ENCODE results near the gene BRD3. TPM values are rescaled to one million over a fixed set of nuclear protein-coding genes. Genes with fewer than 3 reads are reported as not detected.
A peak's percentile ranks its signal among the peaks of the same experiment; 100 is the strongest.

The BRD3 gene
- total RNA-seq, 1 donor, result 6.8 TPM

DNA sequence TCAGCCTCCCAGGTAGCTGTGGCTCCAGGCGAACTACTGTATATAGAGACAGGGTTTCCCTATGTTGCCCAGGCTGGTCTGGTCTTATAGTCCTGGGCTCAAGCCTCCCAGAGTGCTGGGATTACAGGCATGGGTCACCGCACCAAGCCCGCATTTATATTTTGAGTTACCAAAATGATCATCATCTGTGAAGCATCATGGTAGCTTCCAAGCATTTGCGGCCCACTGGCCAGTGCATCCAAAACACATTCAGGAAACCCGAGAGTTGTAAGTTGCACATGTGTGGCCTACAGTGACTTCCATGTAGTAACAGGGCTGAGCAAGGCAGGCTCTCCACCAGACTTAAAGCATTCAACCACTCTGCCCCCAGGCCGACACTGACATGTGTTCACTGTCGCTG lies 40.3 kb downstream of the BRD3 start:
- Histone ChIP-seq H3K4me1 (ENCODE audit: insufficient read depth, low read length) (peaks cover 15% of the 10 kb centered on the region), H3K9me3 (ENCODE audit: low read depth, low read length) (no peaks in the 10 kb centered on the region), H3K4me3 (ENCODE audit: low read length) (no peak overlapping the region), H3K27me3 (ENCODE audit: insufficient read depth, low read length) (no peaks in the 10 kb centered on the region)

DNA sequence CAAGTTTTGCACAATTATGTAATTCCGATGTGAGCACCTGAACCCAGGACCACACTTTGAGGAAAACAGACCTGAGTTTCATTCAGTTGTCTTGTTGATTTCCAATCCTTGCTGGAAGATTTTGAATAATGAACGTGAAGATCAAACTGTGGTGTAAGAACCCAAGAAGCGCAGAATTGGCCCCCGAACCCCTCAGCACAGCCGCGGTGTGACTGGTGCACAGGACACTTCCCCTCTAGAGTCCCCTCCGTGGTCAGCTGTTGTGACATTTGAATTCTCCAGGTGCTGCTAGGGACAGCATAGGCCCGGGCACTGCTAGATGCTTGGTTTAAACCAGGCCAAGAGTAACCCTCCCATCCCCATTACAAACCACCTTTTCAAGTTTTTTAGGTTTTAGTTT lies 40.8 kb downstream of the BRD3 start:
- H3K27me3 ChIP-seq (ENCODE audit: insufficient read depth, low read length), result no peaks in the 10 kb centered on the region
- H3K4me1 ChIP-seq (ENCODE audit: insufficient read depth, low read length), result peaks cover 15% of the 10 kb centered on the region
- no peaks in the 10 kb centered on the region for H3K9me3 ChIP-seq (ENCODE audit: low read depth, low read length)
- no peak overlapping the region for H3K4me3 ChIP-seq (ENCODE audit: low read length)

DNA sequence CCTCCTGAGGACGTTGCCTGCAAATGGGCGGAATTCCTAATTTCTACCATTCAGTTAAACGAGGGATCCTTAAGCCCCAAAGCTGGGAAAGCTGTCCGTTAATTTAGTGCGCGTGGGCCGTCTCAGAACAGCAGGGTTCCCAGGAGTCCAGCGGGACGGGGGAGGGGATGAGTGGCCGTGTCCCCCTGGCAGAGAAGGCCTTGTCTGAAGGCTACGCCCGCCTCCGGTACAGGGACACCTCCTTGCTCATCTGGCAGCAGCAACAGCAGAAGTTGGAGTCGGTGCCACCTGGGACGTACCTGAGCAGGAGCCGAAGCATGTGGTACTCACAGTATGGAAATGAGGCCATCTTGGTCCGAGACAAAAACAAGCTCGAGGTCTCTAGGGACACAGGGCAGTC lies 41.2 kb downstream of the BRD3 start:
- H3K9me3 ChIP-seq (ENCODE audit: low read depth, low read length), result no peaks in the 10 kb centered on the region
- H3K4me1 ChIP-seq (ENCODE audit: insufficient read depth, low read length), result peaks cover 15% of the 10 kb centered on the region
- H3K27me3 ChIP-seq (ENCODE audit: insufficient read depth, low read length), result no peaks in the 10 kb centered on the region
- no peak overlapping the region for H3K4me3 ChIP-seq (ENCODE audit: low read length)

DNA sequence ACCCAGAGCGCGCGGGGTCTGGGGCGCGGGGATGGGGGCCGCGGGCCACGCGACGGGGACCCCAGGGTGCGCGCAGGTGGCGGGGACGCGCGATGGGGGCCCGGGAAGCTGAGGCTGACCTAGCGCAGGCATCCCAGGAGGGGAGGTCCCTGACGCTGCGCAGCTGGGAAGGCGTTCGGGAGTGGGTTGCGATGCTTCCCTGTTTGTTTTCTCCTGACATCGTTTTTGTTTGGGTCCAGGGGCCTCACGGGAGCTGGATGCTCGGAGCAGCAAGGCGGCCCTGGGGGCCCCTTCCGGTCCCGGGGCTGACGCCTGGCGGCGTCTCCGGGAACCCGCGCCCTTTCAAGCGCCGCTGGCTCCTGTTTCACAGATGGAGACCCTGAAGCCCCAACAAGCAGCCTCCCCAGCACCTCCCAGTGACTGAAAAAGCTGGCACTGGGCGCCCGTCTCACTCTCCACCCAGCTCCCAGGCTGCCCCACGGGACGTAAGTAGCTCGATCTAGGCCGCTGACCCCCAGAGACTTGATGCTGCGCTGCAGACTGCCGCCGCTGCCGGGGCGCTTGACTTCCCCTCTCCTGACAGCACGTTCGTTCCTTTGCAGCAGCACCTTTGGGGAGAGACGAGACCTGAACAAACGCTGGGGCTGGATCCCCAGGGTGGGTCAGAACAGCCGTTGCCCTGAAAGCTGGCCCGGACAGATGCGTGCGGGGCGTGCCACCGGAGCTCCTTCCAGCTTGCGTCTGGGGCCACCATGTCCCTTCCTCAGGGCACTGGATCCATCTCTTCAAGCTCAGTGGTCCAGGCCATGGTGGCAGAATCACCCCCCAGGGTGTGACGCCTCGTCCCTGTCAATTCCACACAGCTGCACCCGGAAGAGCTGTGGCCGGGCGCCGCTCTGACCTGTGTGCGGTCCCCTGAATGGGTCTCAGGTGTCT lies 42.0 kb downstream of the BRD3 start:
- Histone ChIP-seq H3K27me3 (ENCODE audit: insufficient read depth, low read length) (no peaks in the 10 kb centered on the region), H3K4me1 (ENCODE audit: insufficient read depth, low read length) (peaks cover 15% of the 10 kb centered on the region), H3K9me3 (ENCODE audit: low read depth, low read length) (no peaks in the 10 kb centered on the region), H3K4me3 (ENCODE audit: low read length) (peak overlapping the region; percentile 52)

DNA sequence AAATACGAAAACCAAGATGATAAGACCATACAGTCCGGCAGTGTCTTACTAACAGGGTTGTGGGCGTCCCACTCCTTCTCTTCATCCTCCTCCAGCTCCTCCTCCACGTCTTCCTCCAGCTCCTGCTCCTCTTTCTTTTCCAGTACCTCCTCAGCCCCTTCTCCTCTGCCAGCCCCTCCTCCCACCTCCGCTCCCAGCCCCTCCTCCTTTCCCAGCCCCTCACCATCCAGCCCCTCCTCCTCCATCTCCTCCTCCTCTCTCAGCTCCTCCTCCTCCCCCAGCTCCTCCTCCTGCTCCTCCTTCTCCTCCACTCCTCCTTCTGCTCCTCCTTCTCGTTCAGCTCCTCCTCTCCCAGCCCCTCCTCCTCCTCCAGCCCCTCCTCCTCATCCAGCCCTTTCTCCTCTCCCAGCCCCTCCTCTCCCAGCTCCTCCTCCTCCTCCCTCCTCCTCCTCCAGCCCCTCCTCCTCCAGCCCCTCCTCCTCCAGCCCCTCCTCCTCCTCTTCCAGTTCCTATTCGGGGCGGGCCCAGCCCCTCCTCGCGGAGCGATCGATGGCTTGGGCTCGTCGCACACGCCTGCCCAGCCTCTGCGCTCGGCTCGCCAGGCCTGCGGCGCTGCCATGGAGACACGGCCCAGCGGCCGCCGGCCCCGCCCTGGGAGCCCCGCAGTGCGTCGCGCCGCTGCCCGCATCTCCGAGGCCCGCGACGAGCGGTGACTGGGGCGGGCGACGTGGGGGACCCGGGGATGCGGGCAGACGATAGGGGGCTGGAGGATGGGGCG lies 42.8 kb downstream of the BRD3 start, which contains the start of gene BRD3OS:
TSS of gene BRD3OS (plus strand) at position 654 of the 778 bp plus-strand sequence. CDS start 1,267 bp downstream, outside the sequence.
- H3K4me1 ChIP-seq (ENCODE audit: insufficient read depth, low read length), result peaks cover 15% of the 10 kb centered on the region
- H3K9me3 ChIP-seq (ENCODE audit: low read depth, low read length), result no peaks in the 10 kb centered on the region
- H3K4me3 ChIP-seq (ENCODE audit: low read length), result peak within 1 kb of the TSS; percentile 52
- no peaks in the 10 kb centered on the region for H3K27me3 ChIP-seq (ENCODE audit: insufficient read depth, low read length)

DNA sequence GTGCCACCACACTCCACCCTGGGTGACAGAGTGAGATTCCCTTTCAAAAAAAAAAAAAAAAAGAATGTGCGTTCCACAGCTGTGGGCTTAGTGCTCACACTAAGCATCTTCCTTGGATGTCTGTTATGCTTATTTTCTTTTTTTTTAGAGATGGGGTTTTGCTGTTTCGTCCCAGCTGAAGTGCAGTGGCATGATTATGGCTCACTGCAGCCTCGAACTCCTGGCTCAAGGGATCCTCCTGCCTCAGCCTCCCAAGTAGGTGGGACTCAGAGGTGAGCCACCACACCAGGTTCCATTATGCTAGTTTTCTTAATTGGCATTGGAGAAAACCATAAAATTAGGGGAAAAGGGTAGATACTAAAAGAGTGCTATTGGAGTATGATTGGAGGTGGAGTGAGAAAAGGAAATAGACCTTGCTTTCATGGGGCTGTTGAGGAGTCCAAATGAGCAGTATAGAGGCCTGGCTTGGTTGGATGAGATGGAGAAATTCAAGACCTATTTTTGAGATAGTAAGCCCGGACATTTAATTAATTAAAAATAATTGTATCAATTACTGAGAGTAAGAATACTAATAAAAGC lies 43.5 kb downstream of the BRD3 start:
- peaks cover 15% of the 10 kb centered on the region for H3K4me1 ChIP-seq (ENCODE audit: insufficient read depth, low read length)
- H3K4me3 ChIP-seq (ENCODE audit: low read length), result no peak overlapping the region
- H3K9me3 ChIP-seq (ENCODE audit: low read depth, low read length), result no peaks in the 10 kb centered on the region
- no peaks in the 10 kb centered on the region for H3K27me3 ChIP-seq (ENCODE audit: insufficient read depth, low read length)

DNA sequence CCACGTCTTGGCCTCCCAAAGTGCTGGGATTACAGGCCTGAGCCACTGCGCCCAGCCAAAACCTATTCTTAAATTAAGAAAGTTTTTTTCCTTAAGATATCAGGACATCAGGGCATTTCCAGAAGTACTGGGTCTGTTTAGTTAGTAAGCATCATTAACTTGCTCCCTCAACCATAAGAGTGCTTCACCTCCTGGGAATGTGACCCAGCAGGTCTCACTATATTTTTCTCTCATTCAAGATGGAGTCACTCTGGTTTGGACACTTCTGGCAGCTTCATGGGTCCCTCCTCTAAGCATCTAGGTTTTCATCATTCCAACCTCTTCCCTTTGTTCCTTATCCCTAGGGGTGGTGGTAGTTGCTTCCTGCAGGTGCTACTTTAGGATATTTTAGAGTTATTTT lies 52.9 kb downstream of the BRD3 start:
- no peaks in the 10 kb centered on the region for H3K27me3 ChIP-seq (ENCODE audit: insufficient read depth, low read length)
- H3K4me3 ChIP-seq (ENCODE audit: low read length), result no peak overlapping the region
- no peaks in the 10 kb centered on the region for H3K4me1 ChIP-seq (ENCODE audit: insufficient read depth, low read length)
- no peaks in the 10 kb centered on the region for H3K9me3 ChIP-seq (ENCODE audit: low read depth, low read length)

DNA sequence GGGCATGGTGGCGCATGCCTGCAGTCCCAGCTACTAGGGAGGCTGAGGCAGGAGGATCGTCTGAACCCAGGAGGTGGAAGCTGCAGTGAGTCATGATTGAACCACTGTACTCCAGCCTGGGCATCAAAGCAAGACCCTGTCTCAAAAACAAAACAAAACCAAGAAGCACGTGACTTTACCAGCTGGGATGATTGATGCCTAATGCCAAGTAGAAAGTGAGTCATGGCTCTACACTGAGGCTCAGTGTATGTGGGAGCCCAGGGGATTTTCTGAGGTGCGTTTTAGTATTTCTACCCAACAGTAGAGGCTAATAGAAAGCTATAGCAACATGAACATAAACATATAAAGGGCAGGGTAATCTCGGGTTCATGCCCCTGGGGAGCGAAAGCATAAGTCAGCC lies 56.4 kb downstream of the BRD3 start:
- H3K4me1 ChIP-seq (ENCODE audit: insufficient read depth, low read length), result no peaks in the 10 kb centered on the region
- H3K9me3 ChIP-seq (ENCODE audit: low read depth, low read length), result no peaks in the 10 kb centered on the region
- no peak overlapping the region for H3K4me3 ChIP-seq (ENCODE audit: low read length)
- no peaks in the 10 kb centered on the region for H3K27me3 ChIP-seq (ENCODE audit: insufficient read depth, low read length)

DNA sequence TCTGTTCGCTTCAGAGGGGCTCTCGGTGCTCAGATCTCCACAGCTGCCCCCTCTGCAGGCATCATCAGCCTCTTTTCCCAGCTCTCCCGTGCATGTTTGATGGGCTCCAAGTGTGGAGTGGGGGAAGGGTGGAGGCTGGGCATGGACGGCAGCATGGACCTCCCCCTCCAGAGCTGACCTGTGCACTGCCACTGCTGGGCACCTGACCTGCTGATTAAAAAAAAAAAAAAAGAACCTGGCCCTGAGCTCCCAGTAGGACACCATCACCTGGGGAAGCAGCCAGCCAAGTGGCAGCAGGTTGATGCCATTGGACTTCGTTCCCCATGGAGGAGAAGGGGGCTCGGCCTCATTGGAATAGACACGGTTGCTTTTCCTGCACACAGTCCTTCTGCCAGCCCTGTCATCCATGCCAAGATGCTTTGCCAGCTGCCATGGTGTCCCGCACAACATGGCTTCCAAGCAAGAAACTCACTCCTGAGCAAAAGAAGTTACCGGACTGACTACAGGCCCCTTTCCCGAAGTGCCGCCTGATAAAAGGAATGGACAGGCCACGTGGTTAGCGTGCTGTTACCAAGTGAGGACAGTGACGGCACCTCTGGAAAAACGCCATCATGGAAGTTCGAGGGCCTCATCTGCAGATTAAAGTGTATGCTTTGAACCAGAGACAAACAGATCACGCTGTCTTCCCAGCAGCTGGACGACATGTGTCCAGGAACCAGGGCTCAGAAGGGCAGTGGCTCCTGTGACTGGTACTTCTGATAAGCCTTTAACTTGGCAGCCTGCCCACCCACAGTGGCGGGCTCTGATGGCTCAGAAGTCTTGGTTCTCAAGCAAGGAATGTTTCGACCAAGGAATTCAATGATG lies 57.3 kb downstream of the BRD3 start:
- H3K4me3 ChIP-seq (ENCODE audit: low read length), result no peak overlapping the region
- no peaks in the 10 kb centered on the region for H3K4me1 ChIP-seq (ENCODE audit: insufficient read depth, low read length)
- no peaks in the 10 kb centered on the region for H3K27me3 ChIP-seq (ENCODE audit: insufficient read depth, low read length)
- H3K9me3 ChIP-seq (ENCODE audit: low read depth, low read length), result no peaks in the 10 kb centered on the region

DNA sequence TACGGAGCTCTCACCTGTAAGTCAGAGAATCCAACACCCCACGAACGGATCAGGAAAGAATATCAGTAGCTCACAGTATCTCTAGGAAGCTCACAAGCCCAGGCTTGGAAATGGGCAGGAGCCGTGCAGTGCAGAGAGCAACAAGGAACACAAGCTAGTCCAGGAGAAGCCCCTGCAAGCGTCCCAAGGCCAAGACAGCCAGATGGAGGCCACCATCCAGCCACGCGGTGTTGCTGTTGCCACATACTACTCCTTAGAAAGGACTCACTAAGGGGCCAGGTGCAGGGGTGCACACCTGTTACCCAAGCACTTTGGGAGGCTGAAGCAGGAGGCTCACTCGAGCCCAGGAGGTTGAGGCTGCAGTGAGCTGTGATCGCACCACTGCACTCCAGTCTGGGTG lies 60.3 kb downstream of the BRD3 start:
- no peaks in the 10 kb centered on the region for H3K9me3 ChIP-seq (ENCODE audit: low read depth, low read length)
- no peak overlapping the region for H3K4me3 ChIP-seq (ENCODE audit: low read length)
- H3K27me3 ChIP-seq (ENCODE audit: insufficient read depth, low read length), result no peaks in the 10 kb centered on the region
- H3K4me1 ChIP-seq (ENCODE audit: insufficient read depth, low read length), result no peaks in the 10 kb centered on the region

DNA sequence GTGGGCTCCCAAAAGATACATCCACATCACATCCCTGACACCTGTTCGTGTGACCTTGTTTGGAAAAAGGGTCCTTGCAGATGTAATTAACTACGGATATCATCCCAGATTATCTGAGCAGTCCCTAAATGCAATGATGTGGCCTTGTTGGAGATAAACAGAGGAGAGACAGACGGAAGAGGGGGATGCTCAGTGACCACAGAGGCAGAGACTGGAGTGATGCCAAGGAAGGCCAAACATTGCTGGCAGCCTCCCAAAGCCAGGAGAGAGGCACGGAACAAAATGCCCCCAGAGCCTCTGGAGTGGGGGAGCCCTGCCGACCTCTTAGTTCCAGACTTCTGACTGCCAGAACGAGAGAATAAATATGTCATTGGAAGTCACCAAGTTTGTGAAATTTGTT lies 60.7 kb downstream of the BRD3 start:
- Histone ChIP-seq H3K27me3 (ENCODE audit: insufficient read depth, low read length) (no peaks in the 10 kb centered on the region), H3K4me1 (ENCODE audit: insufficient read depth, low read length) (no peaks in the 10 kb centered on the region), H3K9me3 (ENCODE audit: low read depth, low read length) (no peaks in the 10 kb centered on the region), H3K4me3 (ENCODE audit: low read length) (no peak overlapping the region)

DNA sequence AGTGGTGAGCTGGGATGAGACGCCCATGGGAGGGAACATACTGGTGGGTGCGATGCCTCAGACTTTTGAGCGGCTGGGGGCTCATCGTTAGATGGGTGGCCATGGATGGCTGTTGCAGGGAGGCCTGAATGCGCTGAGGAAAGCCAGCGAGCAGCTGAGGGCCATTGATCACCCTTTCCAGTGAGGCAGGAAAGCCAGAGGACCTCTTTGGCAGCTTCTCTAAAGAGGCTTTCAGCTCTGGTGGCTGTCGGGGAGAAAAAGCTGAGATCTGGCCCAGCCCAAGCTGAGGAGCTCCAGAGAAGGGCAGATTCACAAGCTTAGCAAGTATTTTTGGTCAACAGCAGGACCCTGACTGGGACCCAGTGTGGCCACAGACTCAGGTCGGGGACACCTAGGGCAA lies 62.4 kb downstream of the BRD3 start:
- H3K4me1 ChIP-seq (ENCODE audit: insufficient read depth, low read length), result no peaks in the 10 kb centered on the region
- no peaks in the 10 kb centered on the region for H3K9me3 ChIP-seq (ENCODE audit: low read depth, low read length)
- H3K27me3 ChIP-seq (ENCODE audit: insufficient read depth, low read length), result no peaks in the 10 kb centered on the region
- H3K4me3 ChIP-seq (ENCODE audit: low read length), result no peak overlapping the region

DNA sequence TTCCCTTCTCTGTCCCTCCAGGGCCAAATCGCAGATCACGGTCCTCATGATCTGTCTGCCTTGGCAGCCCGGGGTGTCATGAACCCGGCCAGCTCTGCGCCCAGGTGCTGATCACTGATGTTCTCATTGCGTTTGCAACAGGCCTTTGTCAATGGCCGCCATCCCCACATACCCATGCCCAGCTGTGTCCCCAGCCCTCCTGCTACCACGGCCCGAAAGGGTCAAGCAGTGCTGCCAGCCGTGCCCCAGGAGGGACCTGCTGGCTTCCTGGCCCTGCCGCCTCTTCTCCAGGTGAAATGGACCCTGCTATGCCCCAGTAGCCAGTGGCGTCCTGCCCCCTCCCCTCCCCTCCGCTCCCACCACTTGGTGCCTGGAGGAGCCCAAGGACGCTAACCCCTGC lies 62.9 kb downstream of the BRD3 start:
- Histone ChIP-seq H3K4me3 (ENCODE audit: low read length) (no peak overlapping the region), H3K4me1 (ENCODE audit: insufficient read depth, low read length) (no peaks in the 10 kb centered on the region), H3K9me3 (ENCODE audit: low read depth, low read length) (no peaks in the 10 kb centered on the region), H3K27me3 (ENCODE audit: insufficient read depth, low read length) (no peaks in the 10 kb centered on the region)

DNA sequence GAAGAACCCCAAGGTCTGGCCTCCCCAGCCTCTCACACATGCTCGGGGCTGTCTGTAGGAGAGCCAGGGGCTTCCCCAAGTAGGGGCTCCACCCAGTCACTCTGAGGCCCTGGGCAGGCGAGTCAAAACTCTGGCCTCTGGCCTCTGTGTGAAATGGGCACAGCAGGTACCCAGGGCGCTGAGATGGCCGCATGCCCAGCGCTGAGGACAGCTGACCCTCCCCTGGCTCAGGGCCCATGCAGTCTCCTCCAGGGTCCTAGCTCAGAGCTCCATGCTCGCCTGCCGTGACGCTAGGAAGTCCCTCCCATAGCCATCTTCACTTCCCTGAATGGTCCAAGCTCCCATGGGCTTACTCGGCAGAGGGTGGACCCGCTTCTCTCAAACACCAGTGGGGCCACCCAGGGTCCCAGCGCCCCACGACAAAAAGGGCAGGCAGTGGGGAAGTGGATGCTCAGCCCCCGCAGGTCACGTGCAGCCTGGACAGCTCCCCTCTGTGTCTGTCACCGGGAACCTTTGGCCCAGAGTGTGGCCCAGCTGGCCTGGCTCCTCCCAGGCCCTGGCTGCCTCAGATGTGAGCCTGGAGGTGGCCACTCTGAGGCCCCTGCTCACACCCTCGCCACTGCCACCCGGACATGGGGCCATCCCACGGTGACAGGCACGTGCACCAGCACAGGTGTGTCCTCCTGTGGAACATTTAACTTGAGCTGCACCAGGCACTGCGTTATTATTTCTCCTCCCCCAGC lies 63.5 kb downstream of the BRD3 start:
- Histone ChIP-seq H3K4me1 (ENCODE audit: insufficient read depth, low read length) (no peaks in the 10 kb centered on the region), H3K9me3 (ENCODE audit: low read depth, low read length) (no peaks in the 10 kb centered on the region), H3K4me3 (ENCODE audit: low read length) (no peak overlapping the region)

More for the DNA sequence above, 63.5 kb downstream of the BRD3 start:
- H3K27me3 ChIP-seq (ENCODE audit: insufficient read depth, low read length), result no peaks in the 10 kb centered on the region

Measured in mononuclear cell (primary cell).